ENCODE results near the gene ASF1B. TPM values are rescaled to one million over a fixed set of nuclear protein-coding genes. Genes with fewer than 3 reads are reported as not detected.

The ASF1B gene
- total RNA-seq, 2 donors from 2014 or later, result 0.14 to 1.1 TPM

GRCh38 chr19:14073925-14074838 lies 62.2 kb downstream of the ASF1B start:
- no peak for DNase-seq (ENCODE audit: low spot score)
- peak overlapping the region; percentile 84 to 95 for H3K27ac ChIP-seq
- H3K36me3 ChIP-seq, result no peaks in the 10 kb centered on the region
- no peaks in the 10 kb centered on the region for H3K9me3 ChIP-seq
- H3K27me3 ChIP-seq (replicated peaks; ENCODE audit: insufficient read depth), result no peaks in the 10 kb centered on the region
- no peak for TF ChIP-seq CTCF (IDR thresholded peaks at IDR 0.05)
- H3K4me1 ChIP-seq (ENCODE audit: control insufficient read depth in 1 of 2, low read depth in 2 of 2), result peaks cover 6 to 38% of the 10 kb centered on the region in 2 donors
- no peak for ATAC-seq (ENCODE audit: insufficient number of reproducible peaks, low FRiP score, low read depth)
- H3K4me3 ChIP-seq, result peak overlapping the region; percentile 92

- H3K4me3 ChIP-seq, result peak overlapping the region; percentile 92
- H3K27ac ChIP-seq, result peak overlapping the region; percentile 84 to 95
- no peaks in the 10 kb centered on the region for H3K36me3 ChIP-seq
- DNase-seq (ENCODE audit: low spot score), result no peak
- H3K4me1 ChIP-seq (ENCODE audit: control insufficient read depth in 1 of 2, low read depth in 2 of 2), result peaks cover 6 to 38% of the 10 kb centered on the region in 2 donors
- ATAC-seq (ENCODE audit: insufficient number of reproducible peaks, low FRiP score, low read depth), result peak; percentile 16
- H3K27me3 ChIP-seq (replicated peaks; ENCODE audit: insufficient read depth), result no peaks in the 10 kb centered on the region
- no peaks in the 10 kb centered on the region for H3K9me3 ChIP-seq
- TF ChIP-seq CTCF (IDR thresholded peaks at IDR 0.05), result no peak
Measured at GRCh38 chr19:14073261-14073924, 63.0 kb downstream of the ASF1B start.

- ATAC-seq (ENCODE audit: insufficient number of reproducible peaks, low FRiP score, low read depth) (no peak), DNase-seq (ENCODE audit: low spot score) (no peak)
- Histone ChIP-seq H3K9me3 (no peaks in the 10 kb centered on the region), H3K36me3 (no peaks in the 10 kb centered on the region), H3K27me3 (replicated peaks; ENCODE audit: insufficient read depth) (no peaks in the 10 kb centered on the region), H3K4me3 (peak within 1 kb of the TSS; percentile 92), H3K27ac (peak within 1 kb of the TSS; percentile 84 to 95), H3K4me1 (ENCODE audit: control insufficient read depth in 1 of 2, low read depth in 2 of 2) (peaks cover 6 to 38% of the 10 kb centered on the region in 2 donors)
- no peak for TF ChIP-seq CTCF (IDR thresholded peaks at IDR 0.05)
Measured at GRCh38 chr19:14072535-14073260, 63.7 kb downstream of the ASF1B start, which contains the start of gene MISP3. MISP3 (plus strand) TSS chr19:14072786; CDS start chr19:14073310, 524 bp downstream.

GRCh38 chr19:14070268-14071050 lies 65.9 kb downstream of the ASF1B start:
- Histone ChIP-seq H3K27me3 (replicated peaks; ENCODE audit: insufficient read depth) (no peaks in the 10 kb centered on the region), H3K4me1 (ENCODE audit: control insufficient read depth in 1 of 2, low read depth in 2 of 2) (peaks cover 3 to 31% of the 10 kb centered on the region in 2 donors), H3K9me3 (no peaks in the 10 kb centered on the region), H3K27ac (no peak overlapping the region), H3K36me3 (no peaks in the 10 kb centered on the region), H3K4me3 (no peak overlapping the region)
- ATAC-seq (ENCODE audit: insufficient number of reproducible peaks, low FRiP score, low read depth) (no peak), DNase-seq (ENCODE audit: low spot score) (no peak)
- no peak for TF ChIP-seq CTCF (IDR thresholded peaks at IDR 0.05)

Other genes starting within 250 kb of the ASF1B start
- gene BRME1, start 230.5 kb downstream of the ASF1B start, total RNA-seq, result 1 to 10 TPM in 1 of 2 donors, not detected in 1; 3.7 TPM
- 10 to 100 TPM; 29.5 to 38.7 TPM for gene CC2D1A, start 230.4 kb downstream of the ASF1B start, total RNA-seq
- 1 to 10 TPM; 3.5 to 9.9 TPM for gene PODNL1, start 198.2 kb downstream of the ASF1B start, total RNA-seq
- 10 to 100 TPM; 12.6 to 31.4 TPM for gene DCAF15, start 184.1 kb downstream of the ASF1B start, total RNA-seq
- gene RFX1, start 130.3 kb downstream of the ASF1B start, total RNA-seq, result 1 to 10 TPM; 3.0 to 5.7 TPM
- not detected for gene RLN3, start 108.4 kb downstream of the ASF1B start, total RNA-seq
- gene IL27RA, start 104.8 kb downstream of the ASF1B start, total RNA-seq, result 1 to 10 TPM; 1.1 to 5.3 TPM
- not detected for gene PALM3, start 74.5 kb downstream of the ASF1B start, total RNA-seq
- 1 to 10 TPM; 1.7 to 2.7 TPM for gene MISP3, start 63.8 kb downstream of the ASF1B start, total RNA-seq
- gene C19orf67, start 50.8 kb downstream of the ASF1B start, total RNA-seq, result not detected
- 10 to 100 TPM in 1 of 2 donors, 1 to 10 TPM in 1; 8.9 to 27.5 TPM for gene SAMD1, start 45.8 kb downstream of the ASF1B start, total RNA-seq
- 100 to 1,000 TPM in 1 of 2 donors, 10 to 100 TPM in 1; 93.2 to 107 TPM for gene PRKACA, start 18.8 kb downstream of the ASF1B start, total RNA-seq
- 10 to 100 TPM; 15.4 to 15.7 TPM for gene ADGRL1, start 69.6 kb upstream of the ASF1B start, total RNA-seq
- 100 to 1,000 TPM; 199 to 281 TPM for gene ADGRE5, start 244.9 kb upstream of the ASF1B start, total RNA-seq